ENCODE results near the gene SYT12. TPM values are rescaled to one million over a fixed set of nuclear protein-coding genes. Genes with fewer than 3 reads are reported as not detected.

The SYT12 gene
- total RNA-seq, 2 donors from 2014 or later = 3.2 to 16.9 TPM

GRCh38 chr11:67055812-67056211 is 32.9 kb downstream of the SYT12 start:
- DNase-seq (ENCODE audit: low spot score) (no peak), ATAC-seq (ENCODE audit: insufficient number of reproducible peaks, low FRiP score, low read depth) (no peak)
- peak overlapping the region; percentile 82 to 89 for H3K27ac ChIP-seq

GRCh38 chr11:67056267-67057204 is 33.6 kb downstream of the SYT12 start, which contains the start of gene RHOD:
TSS of gene RHOD (plus strand) at chr11:67056847. CDS start at chr11:67056903, 56 bp downstream.
- Histone ChIP-seq H3K36me3 (no peaks in the 10 kb centered on the region), H3K9me3 (no peaks in the 10 kb centered on the region), H3K4me1 (ENCODE audit: control insufficient read depth in 1 of 2, low read depth in 2 of 2) (peaks cover 15 to 36% of the 10 kb centered on the region in 2 donors), H3K27ac (peak within 1 kb of the TSS; percentile 82 to 89), H3K27me3 (replicated peaks; ENCODE audit: insufficient read depth) (no peaks in the 10 kb centered on the region), H3K4me3 (peak within 1 kb of the TSS; percentile 80)
- ATAC-seq (ENCODE audit: insufficient number of reproducible peaks, low FRiP score, low read depth) (no peak), DNase-seq (ENCODE audit: low spot score) (no peak)
- TF ChIP-seq CTCF (IDR thresholded peaks at IDR 0.05) = no peak

More at GRCh38 chr11:67055812-67056211, 32.9 kb downstream of the SYT12 start:
- TF ChIP-seq CTCF (IDR thresholded peaks at IDR 0.05) = no peak
- no peaks in the 10 kb centered on the region for H3K36me3 ChIP-seq
- peak overlapping the region; percentile 80 for H3K4me3 ChIP-seq
- peaks cover 15 to 36% of the 10 kb centered on the region in 2 donors for H3K4me1 ChIP-seq (ENCODE audit: control insufficient read depth in 1 of 2, low read depth in 2 of 2)
- no peaks in the 10 kb centered on the region for H3K9me3 ChIP-seq
- H3K27me3 ChIP-seq (replicated peaks; ENCODE audit: insufficient read depth) = no peaks in the 10 kb centered on the region

GRCh38 chr11:67057205-67057672 is 34.3 kb downstream of the SYT12 start:
- Histone ChIP-seq H3K4me1 (ENCODE audit: control insufficient read depth in 1 of 2, low read depth in 2 of 2) (peaks cover 15 to 36% of the 10 kb centered on the region in 2 donors), H3K27me3 (replicated peaks; ENCODE audit: insufficient read depth) (no peaks in the 10 kb centered on the region), H3K9me3 (no peaks in the 10 kb centered on the region), H3K4me3 (peak overlapping the region; percentile 80), H3K27ac (peak overlapping the region; percentile 82 to 86), H3K36me3 (no peaks in the 10 kb centered on the region)
- ATAC-seq (ENCODE audit: insufficient number of reproducible peaks, low FRiP score, low read depth) = no peak
- DNase-seq (ENCODE audit: low spot score) = no peak
- TF ChIP-seq CTCF (IDR thresholded peaks at IDR 0.05) = no peak

- Histone ChIP-seq H3K9me3 (no peaks in the 10 kb centered on the region), H3K4me3 (no peak overlapping the region), H3K27ac (no peak overlapping the region), H3K27me3 (replicated peaks; ENCODE audit: insufficient read depth) (no peaks in the 10 kb centered on the region), H3K36me3 (no peaks in the 10 kb centered on the region), H3K4me1 (ENCODE audit: control insufficient read depth in 1 of 2, low read depth in 2 of 2) (peaks cover 15 to 36% of the 10 kb centered on the region in 2 donors)
- no peak for ATAC-seq (ENCODE audit: insufficient number of reproducible peaks, low FRiP score, low read depth)
- DNase-seq (ENCODE audit: low spot score) = no peak
- no peak for TF ChIP-seq CTCF (IDR thresholded peaks at IDR 0.05)
Measured at GRCh38 chr11:67058506-67058905, 35.6 kb downstream of the SYT12 start.

- DNase-seq (ENCODE audit: low spot score) (no peak), ATAC-seq (ENCODE audit: insufficient number of reproducible peaks, low FRiP score, low read depth) (no peak)
- H3K36me3 ChIP-seq = no peaks in the 10 kb centered on the region
- H3K27ac ChIP-seq = no peak overlapping the region
- H3K4me3 ChIP-seq = no peak overlapping the region
- no peaks in the 10 kb centered on the region for H3K9me3 ChIP-seq
- H3K4me1 ChIP-seq (ENCODE audit: control insufficient read depth in 1 of 2, low read depth in 2 of 2) = peaks cover 9 to 25% of the 10 kb centered on the region in 2 donors
- no peak for TF ChIP-seq CTCF (IDR thresholded peaks at IDR 0.05)
- H3K27me3 ChIP-seq (replicated peaks; ENCODE audit: insufficient read depth) = no peaks in the 10 kb centered on the region
Measured at GRCh38 chr11:67059671-67060070, 36.7 kb downstream of the SYT12 start.

All from thoracic aorta (tissue), 2 donors.